Lower lobe of right lung (tissue), 2 donors: ENCODE results near the gene TTLL10. TPM values are rescaled to one million over a fixed set of nuclear protein-coding genes. Genes with fewer than 3 reads are reported as not detected.
"Not testable (repeated sequence)": the region's sequence is repeated elsewhere in the genome, so short reads cannot be mapped to it uniquely, and the experiment has no call there.

ENCODE experiments used
- ATAC-seq, 2 donors: fragments of 200-7000 bp; cut with Tn5 transposase; one replicate each; pipeline ENCODE4 v1.9.1; 2020 to 2022; ENCODE audit warnings: mild to moderate bottlenecking in 2 of 2, moderate library complexity in 2 of 2
- DNase-seq: peaks from one replicate; pipeline ENCODE4 v3.0.0-alpha.2; 2020
- H3K27ac ChIP-seq: fragments of 200-600 bp; one replicate; pipeline ENCODE4 v1.8.0; 2022
- H3K27me3 ChIP-seq: fragments of 200-600 bp; one replicate; pipeline ENCODE4 v1.8.0; 2022; ENCODE audit warnings: low read depth
- H3K36me3 ChIP-seq: fragments of 200-600 bp; one replicate; pipeline ENCODE4 v1.8.0; 2022; ENCODE audit warnings: mild to moderate bottlenecking
- H3K4me1 ChIP-seq: fragments of 200-600 bp; one replicate; pipeline ENCODE4 v1.8.0; 2022
- H3K4me3 ChIP-seq: fragments of 200-600 bp; one replicate; pipeline ENCODE4 v1.8.0; 2022; ENCODE audit warnings: mild to moderate bottlenecking
- H3K9me3 ChIP-seq: fragments of 200-600 bp; one replicate; pipeline ENCODE4 v1.8.0; 2022
- intact Hi-C: fragments of 100-400 bp; cut with DNase I; formaldehyde crosslinking; loops from one replicate; pipeline ENCODE4 v1.11.0; 2022
- total RNA-seq: library from RNA; stranded (reverse); fragmentation: NEBNext Ultra II Directional; extraction: Animal tissue kit (Norgen Biotek cat#: 25700); gene quantifications from one replicate; pipeline ENCODE4 v1.2.1, GENCODE V29; 2021
- TF ChIP-seq, protein P1 (sequence below): fragments of 200-600 bp; IDR thresholded peaks from one replicate; pipeline ENCODE4 v1.8.0; 2022; ENCODE audit warnings: antibody characterized with exemption, mild to moderate bottlenecking
- donor health status: DM: no; HTN: yes; CAD: no; lungs with severe emphysema.

Gene TTLL10
- total RNA-seq, 1 donor from 2014 or later = 6.6 TPM

GRCh38 chr1:1187938-1188337 lies 14.3 kb downstream of the TTLL10 start:
- no peak overlapping the region for H3K4me3 ChIP-seq
- no peaks in the 10 kb centered on the region for H3K9me3 ChIP-seq
- intact Hi-C loops = no loop called here
- no peak for ATAC-seq
- H3K4me1 ChIP-seq = no peaks in the 10 kb centered on the region
- H3K27ac ChIP-seq = no peak overlapping the region
- TF ChIP-seq, protein P1, sequence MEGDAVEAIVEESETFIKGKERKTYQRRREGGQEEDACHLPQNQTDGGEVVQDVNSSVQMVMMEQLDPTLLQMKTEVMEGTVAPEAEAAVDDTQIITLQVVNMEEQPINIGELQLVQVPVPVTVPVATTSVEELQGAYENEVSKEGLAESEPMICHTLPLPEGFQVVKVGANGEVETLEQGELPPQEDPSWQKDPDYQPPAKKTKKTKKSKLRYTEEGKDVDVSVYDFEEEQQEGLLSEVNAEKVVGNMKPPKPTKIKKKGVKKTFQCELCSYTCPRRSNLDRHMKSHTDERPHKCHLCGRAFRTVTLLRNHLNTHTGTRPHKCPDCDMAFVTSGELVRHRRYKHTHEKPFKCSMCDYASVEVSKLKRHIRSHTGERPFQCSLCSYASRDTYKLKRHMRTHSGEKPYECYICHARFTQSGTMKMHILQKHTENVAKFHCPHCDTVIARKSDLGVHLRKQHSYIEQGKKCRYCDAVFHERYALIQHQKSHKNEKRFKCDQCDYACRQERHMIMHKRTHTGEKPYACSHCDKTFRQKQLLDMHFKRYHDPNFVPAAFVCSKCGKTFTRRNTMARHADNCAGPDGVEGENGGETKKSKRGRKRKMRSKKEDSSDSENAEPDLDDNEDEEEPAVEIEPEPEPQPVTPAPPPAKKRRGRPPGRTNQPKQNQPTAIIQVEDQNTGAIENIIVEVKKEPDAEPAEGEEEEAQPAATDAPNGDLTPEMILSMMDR = no peak
- no peaks in the 10 kb centered on the region for H3K27me3 ChIP-seq
- no peaks in the 10 kb centered on the region for H3K36me3 ChIP-seq
- DNase-seq = no peak

DNA sequence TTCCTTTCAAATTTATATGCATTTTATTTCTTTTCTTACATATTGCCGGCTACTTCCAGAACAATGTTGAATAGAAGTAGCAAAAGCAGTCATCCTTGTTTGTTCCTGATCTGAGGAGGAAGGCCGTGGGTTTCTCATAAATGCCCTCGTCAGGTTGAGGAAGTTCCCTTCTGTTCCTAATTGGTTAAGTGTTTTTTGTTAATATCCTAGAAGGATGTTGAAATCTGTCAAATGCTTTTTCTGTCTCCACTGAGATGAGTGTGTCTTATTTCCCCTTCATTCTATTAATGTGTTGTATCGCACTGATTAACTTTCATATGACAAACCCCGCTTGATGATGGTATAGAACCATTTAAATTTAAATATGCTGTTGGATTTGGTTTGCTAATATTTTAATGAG lies 15.4 kb downstream of the TTLL10 start:
- Histone ChIP-seq H3K4me3 (no peak overlapping the region), H3K9me3 (no peaks in the 10 kb centered on the region), H3K27ac (no peak overlapping the region), H3K36me3 (no peaks in the 10 kb centered on the region), H3K4me1 (no peaks in the 10 kb centered on the region), H3K27me3 (no peaks in the 10 kb centered on the region)
- TF ChIP-seq, protein P1 = no peak
- DNase-seq (no peak), ATAC-seq (no peak)
- intact Hi-C loops = no loop called here

GRCh38 chr1:1191734-1192133 lies 18.1 kb downstream of the TTLL10 start:
- DNase-seq (no peak), ATAC-seq (no peak)
- Histone ChIP-seq H3K9me3 (no peaks in the 10 kb centered on the region), H3K27me3 (no peaks in the 10 kb centered on the region), H3K27ac (no peak overlapping the region), H3K36me3 (no peaks in the 10 kb centered on the region), H3K4me1 (no peaks in the 10 kb centered on the region), H3K4me3 (no peak overlapping the region)
- intact Hi-C loops = no loop called here
- TF ChIP-seq, protein P1 = no peak

- Histone ChIP-seq H3K4me1 (no peaks in the 10 kb centered on the region), H3K27ac (no peak overlapping the region), H3K9me3 (no peaks in the 10 kb centered on the region), H3K36me3 (no peaks in the 10 kb centered on the region), H3K4me3 (no peak overlapping the region), H3K27me3 (peaks cover 4% of the 10 kb centered on the region)
- DNase-seq (no peak), ATAC-seq (no peak)
- TF ChIP-seq, protein P1 = no peak
- intact Hi-C loops = no loop called here
Measured at GRCh38 chr1:1194723-1195122, 21.0 kb downstream of the TTLL10 start.

DNA sequence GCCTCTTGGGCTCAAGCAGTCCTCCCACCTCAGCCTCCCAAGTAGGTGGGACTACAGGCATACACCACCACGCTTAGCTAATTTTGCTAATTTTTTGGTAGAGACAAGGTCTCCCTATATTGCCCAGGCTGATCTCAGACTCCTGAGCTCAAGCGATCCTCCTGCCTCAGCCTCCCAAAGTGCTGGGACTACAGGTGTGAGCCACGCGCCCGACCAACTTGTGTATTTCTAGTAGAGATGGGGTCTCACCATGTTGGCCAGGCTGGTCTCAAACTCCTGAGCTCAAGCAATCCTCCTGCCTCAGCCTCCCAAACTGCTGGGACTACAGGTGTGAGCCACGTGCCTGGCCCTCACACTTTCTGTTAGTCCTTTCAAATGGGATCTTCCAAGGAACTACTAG lies 22.0 kb downstream of the TTLL10 start:
- H3K9me3 ChIP-seq = not testable (repeated sequence)

DNA sequence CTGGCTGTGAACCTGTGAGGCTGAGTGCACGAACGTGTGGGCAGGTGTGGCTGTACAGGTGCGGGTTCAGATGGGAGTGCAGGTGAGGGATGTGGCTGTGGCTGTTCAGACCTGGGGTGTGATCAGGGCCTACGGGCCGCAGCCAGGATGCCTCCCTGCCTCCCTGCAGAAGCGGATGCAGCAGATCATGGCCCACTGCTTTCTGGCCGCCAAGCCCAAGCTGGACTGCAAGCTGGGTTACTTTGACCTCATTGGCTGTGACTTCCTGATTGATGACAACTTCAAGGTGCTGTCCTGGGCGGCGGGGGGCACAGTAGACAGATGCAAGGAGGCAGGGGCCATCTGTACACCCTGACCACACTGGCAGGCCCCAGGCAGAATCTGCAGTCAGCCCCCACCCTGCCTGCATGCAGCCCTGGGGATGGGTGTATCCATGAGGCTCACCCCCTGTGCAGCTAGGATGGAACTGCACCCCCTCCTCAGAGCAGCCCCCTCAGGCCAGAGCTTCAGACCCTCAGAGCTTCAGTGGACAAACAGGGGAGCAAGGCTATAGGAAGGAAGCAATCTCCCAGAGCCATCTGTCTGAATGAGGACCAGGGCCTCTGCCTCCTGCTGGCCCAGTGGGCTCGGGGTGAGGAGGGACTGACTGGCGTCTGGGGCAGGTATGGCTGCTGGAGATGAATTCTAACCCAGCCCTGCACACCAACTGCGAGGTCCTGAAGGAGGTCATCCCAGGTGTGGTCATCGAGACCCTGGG lies 22.9 kb downstream of the TTLL10 start:
- no peak overlapping the region for H3K27ac ChIP-seq
- H3K27me3 ChIP-seq = peaks cover 16% of the 10 kb centered on the region
- intact Hi-C loops = no loop called here
- TF ChIP-seq, protein P1 = no peak
- H3K9me3 ChIP-seq = no peaks in the 10 kb centered on the region
- H3K4me3 ChIP-seq = no peak overlapping the region
- H3K36me3 ChIP-seq = no peaks in the 10 kb centered on the region
- ATAC-seq = no peak
- peaks cover 6% of the 10 kb centered on the region for H3K4me1 ChIP-seq
- DNase-seq = peak; percentile 34

More for the DNA sequence above, 22.0 kb downstream of the TTLL10 start:
- ATAC-seq, H3K36me3 ChIP-seq, intact Hi-C loops, DNase-seq, H3K27ac ChIP-seq, H3K4me1 ChIP-seq, H3K4me3 ChIP-seq: not testable (repeated sequence)
- H3K27me3 ChIP-seq = peaks cover 12% of the 10 kb centered on the region
